Tibial nerve (tissue), 4 donors: ENCODE results near the gene BRI3.

Source experiments
- EP300 ChIP-seq, 2 donors: sonication (generic); formaldehyde crosslinking; IDR thresholded peaks; one replicate each; pipeline ENCODE4 v1.6.1; 2017; ENCODE audit warnings: antibody characterized with exemption in 2 of 2, mild to moderate bottlenecking in 1 of 2
- POLR2A ChIP-seq, 2 donors: fragments of 450-650 bp; IDR thresholded peaks; one replicate each; pipeline ENCODE4 v1.6.1; 2017; ENCODE audit warnings: antibody characterized with exemption in 2 of 2, mild to moderate bottlenecking in 2 of 2, moderate library complexity in 2 of 2
- TF ChIP-seq, protein P1 (sequence below), 5 experiments: fragments of 200-600 bp in 3 of 5; fragments of 450-650 bp in 2 of 5; sonication (generic) in 3 of 5; IDR thresholded peaks; one replicate each; pipeline ENCODE4 v1.5.1; 2016 to 2019; ENCODE audit warnings: antibody characterized with exemption in 5 of 5, mild to moderate bottlenecking in 3 of 5, moderate library complexity in 2 of 5

DNA sequence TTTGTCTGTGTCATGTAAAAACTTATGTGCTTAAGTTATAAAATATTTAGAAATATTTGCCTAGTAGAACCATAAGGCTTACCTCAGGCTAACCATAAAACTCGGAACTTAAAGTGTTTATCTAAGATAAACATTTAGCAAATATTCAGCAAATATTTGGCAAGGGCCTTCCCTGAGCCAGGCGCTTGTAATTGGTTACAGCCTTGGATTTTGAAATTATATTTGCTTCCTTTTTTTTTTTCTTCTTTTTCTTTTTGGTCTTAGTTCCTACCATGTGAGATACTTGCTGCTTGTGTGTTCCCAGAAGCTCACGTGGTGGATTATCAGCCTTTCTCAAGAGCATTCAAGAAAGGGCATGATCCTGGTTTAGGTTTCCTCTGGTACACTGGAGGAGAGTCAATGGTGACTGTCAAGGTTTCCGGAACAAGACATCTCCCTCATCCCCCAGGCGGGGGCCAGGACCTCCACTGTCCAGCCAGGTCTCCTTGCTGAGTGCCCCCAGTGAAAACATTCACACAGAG lies 5.2 kb upstream of the BRI3 start:
- TF ChIP-seq POLR2A (IDR thresholded peaks at IDR 0.05) = no peak
- TF ChIP-seq, protein P1, sequence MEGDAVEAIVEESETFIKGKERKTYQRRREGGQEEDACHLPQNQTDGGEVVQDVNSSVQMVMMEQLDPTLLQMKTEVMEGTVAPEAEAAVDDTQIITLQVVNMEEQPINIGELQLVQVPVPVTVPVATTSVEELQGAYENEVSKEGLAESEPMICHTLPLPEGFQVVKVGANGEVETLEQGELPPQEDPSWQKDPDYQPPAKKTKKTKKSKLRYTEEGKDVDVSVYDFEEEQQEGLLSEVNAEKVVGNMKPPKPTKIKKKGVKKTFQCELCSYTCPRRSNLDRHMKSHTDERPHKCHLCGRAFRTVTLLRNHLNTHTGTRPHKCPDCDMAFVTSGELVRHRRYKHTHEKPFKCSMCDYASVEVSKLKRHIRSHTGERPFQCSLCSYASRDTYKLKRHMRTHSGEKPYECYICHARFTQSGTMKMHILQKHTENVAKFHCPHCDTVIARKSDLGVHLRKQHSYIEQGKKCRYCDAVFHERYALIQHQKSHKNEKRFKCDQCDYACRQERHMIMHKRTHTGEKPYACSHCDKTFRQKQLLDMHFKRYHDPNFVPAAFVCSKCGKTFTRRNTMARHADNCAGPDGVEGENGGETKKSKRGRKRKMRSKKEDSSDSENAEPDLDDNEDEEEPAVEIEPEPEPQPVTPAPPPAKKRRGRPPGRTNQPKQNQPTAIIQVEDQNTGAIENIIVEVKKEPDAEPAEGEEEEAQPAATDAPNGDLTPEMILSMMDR (IDR thresholded peaks at IDR 0.05) = no peak
- TF ChIP-seq EP300 (IDR thresholded peaks at IDR 0.05) = peak; percentile 66 to 67
